HG02623 (cell line): ENCODE results near the gene HEMK1.

Source experiments
- ATAC-seq: cut with Tn5 transposase; IDR thresholded peaks from one replicate; pipeline ENCODE4 v1.9.1; 2021; ENCODE audit warnings: moderate library complexity; ENCODE audit not compliant: unreplicated experiment

Gene HEMK1

GRCh38 chr3:50568947-50569749 lies at the start of gene HEMK1:
HEMK1 (plus strand) TSS chr3:50569522; CDS start chr3:50571105, 1,583 bp downstream.
- peak; percentile 58 for ATAC-seq

- ATAC-seq: no peak
These were observed 48.5 kb upstream of the HEMK1 start for GRCh38 chr3:50520849-50521248.

- no peak for ATAC-seq
These were observed 47.8 kb upstream of the HEMK1 start for GRCh38 chr3:50521572-50521971.

- ATAC-seq: no peak
These were observed 46.0 kb upstream of the HEMK1 start for GRCh38 chr3:50523279-50523811.

GRCh38 chr3:50524746-50525145 lies 44.6 kb upstream of the HEMK1 start:
- ATAC-seq: no peak

- no peak for ATAC-seq
These were observed 44.0 kb upstream of the HEMK1 start for GRCh38 chr3:50525191-50525910.

- ATAC-seq: no peak
These were observed 43.3 kb upstream of the HEMK1 start for GRCh38 chr3:50525987-50526386.

GRCh38 chr3:50530001-50530970 lies 39.0 kb upstream of the HEMK1 start:
- ATAC-seq: no peak

- no peak for ATAC-seq
These were observed 38.1 kb upstream of the HEMK1 start for GRCh38 chr3:50531201-50531600.

GRCh38 chr3:50532062-50532705 lies 37.1 kb upstream of the HEMK1 start:
- ATAC-seq: no peak

GRCh38 chr3:50533316-50533715 lies 36.0 kb upstream of the HEMK1 start:
- no peak for ATAC-seq

GRCh38 chr3:50533807-50534461 lies 35.4 kb upstream of the HEMK1 start:
- ATAC-seq: no peak

GRCh38 chr3:50534681-50535330 lies 34.5 kb upstream of the HEMK1 start:
- no peak for ATAC-seq

- no peak for ATAC-seq
These were observed 32.7 kb upstream of the HEMK1 start for GRCh38 chr3:50536471-50537180.

GRCh38 chr3:50537421-50538129 lies 31.7 kb upstream of the HEMK1 start:
- ATAC-seq: no peak

GRCh38 chr3:50539356-50540286 lies 29.7 kb upstream of the HEMK1 start:
- ATAC-seq: no peak
